Neuronal stem cell (in vitro differentiated cells): ENCODE data around the gene CALM3.

Source experiments
- DNase-seq: peaks from one replicate; pipeline ENCODE4 v3.0.0-alpha.2; 2013; ENCODE audit warnings: low spot score
- H2AFZ ChIP-seq: one replicate; pipeline ENCODE4 v1.6.1; 2013; ENCODE audit warnings: mild to moderate bottlenecking, low read length, inconsistent platforms
- H2AK5ac ChIP-seq: 2 replicates; pipeline ENCODE4 v1.6.1; 2013; ENCODE audit warnings: low read depth, mild to moderate bottlenecking, inconsistent platforms, low read length, moderate library complexity, mixed read lengths
- H2BK120ac ChIP-seq: 2 replicates; pipeline ENCODE4 v1.6.1; 2013; ENCODE audit warnings: low read depth, mild to moderate bottlenecking, inconsistent platforms, low read length, moderate library complexity, mixed read lengths
- H2BK12ac ChIP-seq: one replicate; pipeline ENCODE4 v1.6.1; 2013; ENCODE audit warnings: low read length, inconsistent platforms
- H2BK15ac ChIP-seq: 2 replicates; pipeline ENCODE4 v1.6.1; 2013; ENCODE audit warnings: mild to moderate bottlenecking, low read length, inconsistent platforms, mixed read lengths
- H2BK5ac ChIP-seq: one replicate; pipeline ENCODE4 v1.6.1; 2013; ENCODE audit warnings: inconsistent platforms, mild to moderate bottlenecking, low read length, moderate library complexity
- H3K14ac ChIP-seq: one replicate; pipeline ENCODE4 v1.6.1; 2013; ENCODE audit warnings: low read length, inconsistent platforms
- H3K18ac ChIP-seq: 2 replicates; pipeline ENCODE4 v1.6.1; 2013; ENCODE audit warnings: low read length, inconsistent platforms
- H3K23ac ChIP-seq: 2 replicates; pipeline ENCODE4 v1.6.1; 2013; ENCODE audit warnings: low read depth, mild to moderate bottlenecking, mixed read lengths, low read length, inconsistent platforms; ENCODE audit not compliant: poor library complexity
- H3K27ac ChIP-seq: replicated peaks from 3 replicates; pipeline ENCODE4 v1.5.1; 2013; ENCODE audit warnings: low read length, inconsistent platforms
- H3K27me3 ChIP-seq, 3 experiments: 2 replicates each; pipeline ENCODE4 v1.6.1; 2013; ENCODE audit warnings: low read length in 3 of 3, mild to moderate bottlenecking in 2 of 3, inconsistent platforms in 1 of 3, low read depth in 1 of 3, mixed read lengths in 1 of 3, moderate library complexity in 1 of 3; ENCODE audit not compliant: control insufficient read depth in 3 of 3, insufficient read depth in 3 of 3
- H3K36me3 ChIP-seq, 2 donors: replicated peaks in 1 of 2; 2 replicates each; pipeline ENCODE4 v1.6.1; 2013; ENCODE audit warnings: low read length in 2 of 2; ENCODE audit not compliant: control insufficient read depth in 2 of 2, insufficient read depth in 2 of 2
- H3K4ac ChIP-seq: 2 replicates; pipeline ENCODE4 v1.6.1; 2013; ENCODE audit warnings: inconsistent platforms, mild to moderate bottlenecking, low read length, moderate library complexity
- H3K4me1 ChIP-seq, 2 donors: 1 replicate in 1 of 2; 2 replicates in 1 of 2; pipeline ENCODE4 v1.6.1; 2013; ENCODE audit warnings: low read length in 2 of 2, low read depth in 1 of 2; ENCODE audit not compliant: control insufficient read depth in 2 of 2, insufficient read depth in 1 of 2
- H3K4me2 ChIP-seq: one replicate; pipeline ENCODE4 v1.6.1; 2013; ENCODE audit warnings: mild to moderate bottlenecking, low read length, inconsistent platforms; ENCODE audit not compliant: insufficient read depth, poor library complexity, severe bottlenecking
- H3K4me3 ChIP-seq, 2 donors: 2 replicates each; pipeline ENCODE4 v1.5.1; 2013; ENCODE audit warnings: low read length in 2 of 2, mild to moderate bottlenecking in 2 of 2, inconsistent platforms in 1 of 2, moderate library complexity in 1 of 2
- H3K79me1 ChIP-seq: one replicate; pipeline ENCODE4 v1.6.1; 2013; ENCODE audit warnings: low read depth, mild to moderate bottlenecking, inconsistent platforms, low read length, moderate library complexity
- H3K9ac ChIP-seq: one replicate; pipeline ENCODE4 v1.6.1; 2013; ENCODE audit warnings: mild to moderate bottlenecking, low read depth, low read length, inconsistent platforms; ENCODE audit not compliant: poor library complexity
- H3K9me3 ChIP-seq, 2 donors: replicated peaks in 1 of 2; 2 replicates each; pipeline versions ENCODE3 to v1.6.1; 2013; ENCODE audit warnings: low read length in 2 of 2, mild to moderate bottlenecking in 2 of 2, inconsistent platforms in 1 of 2, low read depth in 1 of 2, mixed read lengths in 1 of 2, moderate library complexity in 1 of 2; ENCODE audit not compliant: control insufficient read depth in 2 of 2, insufficient read depth in 1 of 2
- H4K8ac ChIP-seq: one replicate; pipeline ENCODE4 v1.6.1; 2013; ENCODE audit warnings: low read depth, mild to moderate bottlenecking, inconsistent platforms, low read length, moderate library complexity
- H4K91ac ChIP-seq: one replicate; pipeline ENCODE4 v1.6.1; 2013; ENCODE audit warnings: low read length, low read depth, mild to moderate bottlenecking, inconsistent platforms; ENCODE audit not compliant: poor library complexity
- WGBS, 2 donors: extraction: QIAGEN DNeasy Blood & Tissue Kit; methylation state at CpG; one replicate each; pipeline ENCODE4 v1.1.7; 2013; ENCODE audit warnings: missing lambda C conversion rate in 2 of 2, mixed read lengths in 1 of 2; ENCODE audit not compliant: insufficient read length in 2 of 2, insufficient replicate concordance in 1 of 2; ENCODE audit errors: extremely low coverage in 2 of 2; 5-methylcytosine and 5-hydroxymethylcytosine counted together

Gene CALM3

DNA sequence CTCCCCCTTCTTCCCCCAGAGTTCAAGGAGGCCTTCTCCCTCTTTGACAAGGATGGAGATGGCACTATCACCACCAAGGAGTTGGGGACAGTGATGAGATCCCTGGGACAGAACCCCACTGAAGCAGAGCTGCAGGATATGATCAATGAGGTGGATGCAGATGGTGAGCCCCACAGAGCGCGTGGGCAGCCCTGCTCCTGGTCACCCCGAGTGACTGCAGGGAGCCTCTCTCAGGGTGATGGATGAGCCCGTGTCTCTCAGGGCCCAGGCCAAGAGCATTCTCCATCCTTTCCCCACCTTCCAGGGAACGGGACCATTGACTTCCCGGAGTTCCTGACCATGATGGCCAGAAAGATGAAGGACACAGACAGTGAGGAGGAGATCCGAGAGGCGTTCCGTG lies 7.0 kb downstream of the CALM3 start:
- H3K36me3 ChIP-seq, result peaks cover 55 to 80% of the 10 kb centered on the region in 2 donors
- no peaks in the 10 kb centered on the region for H3K27me3 ChIP-seq
- no peak overlapping the region for H2AK5ac ChIP-seq
- H3K79me1 ChIP-seq, result peaks cover 27% of the 10 kb centered on the region
- H3K18ac ChIP-seq, result no peak overlapping the region
- no peak overlapping the region for H3K23ac ChIP-seq
- no peak overlapping the region for H4K8ac ChIP-seq
- DNase-seq, result no peak
- H3K4me1 ChIP-seq, result peaks cover under 1 to 11% of the 10 kb centered on the region in 2 donors
- H3K4me3 ChIP-seq, result no peak overlapping the region
- H2BK12ac ChIP-seq, result no peak overlapping the region
- no peak overlapping the region for H3K4ac ChIP-seq
- WGBS, 2 donors, result no CpG with 5 or more reads among the region's 9 CpGs
- H4K91ac ChIP-seq, result no peak overlapping the region
- H2BK5ac ChIP-seq, result no peak overlapping the region
- H2AFZ ChIP-seq, result no peak overlapping the region
- no peak overlapping the region for H3K14ac ChIP-seq
- H3K27ac ChIP-seq, result no peak overlapping the region
- H2BK120ac ChIP-seq, result no peak overlapping the region
- no peak overlapping the region for H2BK15ac ChIP-seq
- H3K9ac ChIP-seq, result no peak overlapping the region
- peaks cover 0 to 4% of the 10 kb centered on the region in 2 donors for H3K9me3 ChIP-seq
- no peak overlapping the region for H3K4me2 ChIP-seq

GRCh38 chr19:46608581-46609345 lies 7.6 kb downstream of the CALM3 start:
- H3K27me3 ChIP-seq, result no peaks in the 10 kb centered on the region
- H3K4me1 ChIP-seq, result peaks cover 0 to 5% of the 10 kb centered on the region in 2 donors
- H3K4ac ChIP-seq, result no peak overlapping the region
- no peak overlapping the region for H3K4me2 ChIP-seq
- no CpG with 5 or more reads among the region's 27 CpGs for WGBS, 2 donors
- H3K23ac ChIP-seq, result no peak overlapping the region
- no peak overlapping the region for H4K8ac ChIP-seq
- no peak overlapping the region for H2BK12ac ChIP-seq
- no peak overlapping the region for H2BK5ac ChIP-seq
- H3K14ac ChIP-seq, result no peak overlapping the region
- no peak overlapping the region for H3K4me3 ChIP-seq
- H3K36me3 ChIP-seq, result peaks cover 55 to 74% of the 10 kb centered on the region in 2 donors
- no peak for DNase-seq
- H3K9ac ChIP-seq, result no peak overlapping the region
- H2BK15ac ChIP-seq, result no peak overlapping the region
- no peak overlapping the region for H3K27ac ChIP-seq
- H3K18ac ChIP-seq, result no peak overlapping the region
- H2AK5ac ChIP-seq, result no peak overlapping the region
- H2AFZ ChIP-seq, result no peak overlapping the region
- H3K79me1 ChIP-seq, result peaks cover 24% of the 10 kb centered on the region
- H2BK120ac ChIP-seq, result no peak overlapping the region
- H3K9me3 ChIP-seq, result peaks cover 0 to 4% of the 10 kb centered on the region in 2 donors
- H4K91ac ChIP-seq, result no peak overlapping the region

DNA sequence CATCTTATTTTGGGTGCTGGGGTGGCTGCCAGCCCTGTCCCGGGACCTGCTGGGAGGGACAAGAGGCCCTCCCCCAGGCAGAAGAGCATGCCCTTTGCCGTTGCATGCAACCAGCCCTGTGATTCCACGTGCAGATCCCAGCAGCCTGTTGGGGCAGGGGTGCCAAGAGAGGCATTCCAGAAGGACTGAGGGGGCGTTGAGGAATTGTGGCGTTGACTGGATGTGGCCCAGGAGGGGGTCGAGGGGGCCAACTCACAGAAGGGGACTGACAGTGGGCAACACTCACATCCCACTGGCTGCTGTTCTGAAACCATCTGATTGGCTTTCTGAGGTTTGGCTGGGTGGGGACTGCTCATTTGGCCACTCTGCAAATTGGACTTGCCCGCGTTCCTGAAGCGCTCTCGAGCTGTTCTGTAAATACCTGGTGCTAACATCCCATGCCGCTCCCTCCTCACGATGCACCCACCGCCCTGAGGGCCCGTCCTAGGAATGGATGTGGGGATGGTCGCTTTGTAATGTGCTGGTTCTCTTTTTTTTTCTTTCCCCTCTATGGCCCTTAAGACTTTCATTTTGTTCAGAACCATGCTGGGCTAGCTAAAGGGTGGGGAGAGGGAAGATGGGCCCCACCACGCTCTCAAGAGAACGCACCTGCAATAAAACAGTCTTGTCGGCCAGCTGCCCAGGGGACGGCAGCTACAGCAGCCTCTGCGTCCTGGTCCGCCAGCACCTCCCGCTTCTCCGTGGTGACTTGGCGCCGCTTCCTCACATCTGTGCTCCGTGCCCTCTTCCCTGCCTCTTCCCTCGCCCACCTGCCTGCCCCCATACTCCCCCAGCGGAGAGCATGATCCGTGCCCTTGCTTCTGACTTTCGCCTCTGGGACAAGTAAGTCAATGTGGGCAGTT lies 8.6 kb downstream of the CALM3 start:
- H2BK15ac ChIP-seq, result no peak overlapping the region

GRCh38 chr19:46610413-46610775 lies 9.3 kb downstream of the CALM3 start:
- no peak overlapping the region for H3K14ac ChIP-seq
- no peak overlapping the region for H2BK120ac ChIP-seq
- no CpG with 5 or more reads among the region's 5 CpGs for WGBS, 2 donors
- no peak overlapping the region for H2BK15ac ChIP-seq
- H3K36me3 ChIP-seq, result peaks cover 51 to 61% of the 10 kb centered on the region in 2 donors
- no peak overlapping the region for H2AK5ac ChIP-seq
- H3K79me1 ChIP-seq, result peaks cover 13% of the 10 kb centered on the region
- H2BK12ac ChIP-seq, result no peak overlapping the region
- H2AFZ ChIP-seq, result no peak overlapping the region
- H3K18ac ChIP-seq, result no peak overlapping the region
- H3K4me3 ChIP-seq, result no peak overlapping the region
- H3K4ac ChIP-seq, result no peak overlapping the region
- DNase-seq, result no peak
- peaks cover 0 to 4% of the 10 kb centered on the region in 2 donors for H3K9me3 ChIP-seq
- no peak overlapping the region for H3K9ac ChIP-seq
- H4K8ac ChIP-seq, result no peak overlapping the region
- H3K4me1 ChIP-seq, result peaks cover 0 to 2% of the 10 kb centered on the region in 2 donors
- H3K4me2 ChIP-seq, result no peak overlapping the region
- no peaks in the 10 kb centered on the region for H3K27me3 ChIP-seq
- H4K91ac ChIP-seq, result no peak overlapping the region
- no peak overlapping the region for H3K23ac ChIP-seq
- H3K27ac ChIP-seq, result no peak overlapping the region
- H2BK5ac ChIP-seq, result no peak overlapping the region

More for the DNA sequence above, 8.6 kb downstream of the CALM3 start:
- no CpG with 5 or more reads among the region's 30 CpGs for WGBS, 2 donors
- H2BK5ac ChIP-seq, result no peak overlapping the region
- no peak overlapping the region for H3K14ac ChIP-seq
- H3K9me3 ChIP-seq, result peaks cover 0 to 4% of the 10 kb centered on the region in 2 donors
- H3K27me3 ChIP-seq, result no peaks in the 10 kb centered on the region
- no peak overlapping the region for H4K91ac ChIP-seq
- H3K79me1 ChIP-seq, result peaks cover 19% of the 10 kb centered on the region
- no peak overlapping the region for H2BK120ac ChIP-seq
- H3K18ac ChIP-seq, result peak overlapping the region; percentile 13
- H3K4me2 ChIP-seq, result no peak overlapping the region
- no peak overlapping the region for H3K27ac ChIP-seq
- H2AK5ac ChIP-seq, result no peak overlapping the region
- no peak overlapping the region for H2BK12ac ChIP-seq
- peaks cover 0 to 2% of the 10 kb centered on the region in 2 donors for H3K4me1 ChIP-seq
- H2AFZ ChIP-seq, result no peak overlapping the region
- no peak overlapping the region for H4K8ac ChIP-seq
- H3K4me3 ChIP-seq, result no peak overlapping the region
- peaks cover 55 to 67% of the 10 kb centered on the region in 2 donors for H3K36me3 ChIP-seq
- H3K9ac ChIP-seq, result no peak overlapping the region
- no peak overlapping the region for H3K4ac ChIP-seq
- H3K23ac ChIP-seq, result peak overlapping the region; percentile 59
- DNase-seq, result no peak
